WI38 (cell line): ENCODE results near the gene NCOA5.

ENCODE experiments used
- H3K4me3 ChIP-seq: 2 replicates; pipeline ENCODE4 v1.5.1; 2011; ENCODE audit warnings: low read depth, mild to moderate bottlenecking, control low read depth, low read length
- CTCF ChIP-seq: IDR thresholded peaks from 2 replicates; pipeline ENCODE4 v1.5.1; 2012; ENCODE audit warnings: low read depth, mild to moderate bottlenecking, control low read depth, low read length

The NCOA5 gene

GRCh38 chr20:46036370-46036769 is 53.4 kb downstream of the NCOA5 start:
- TF ChIP-seq CTCF, result no peak
- H3K4me3 ChIP-seq, result no peak overlapping the region

GRCh38 chr20:46035713-46036112 is 54.0 kb downstream of the NCOA5 start:
- H3K4me3 ChIP-seq, result no peak overlapping the region
- no peak for TF ChIP-seq CTCF

GRCh38 chr20:46035253-46035652 is 54.5 kb downstream of the NCOA5 start:
- no peak overlapping the region for H3K4me3 ChIP-seq
- TF ChIP-seq CTCF, result no peak

GRCh38 chr20:46034039-46034438 is 55.7 kb downstream of the NCOA5 start:
- H3K4me3 ChIP-seq, result no peak overlapping the region
- no peak for TF ChIP-seq CTCF

GRCh38 chr20:46031701-46032254 is 58.0 kb downstream of the NCOA5 start:
- H3K4me3 ChIP-seq, result no peak overlapping the region

GRCh38 chr20:46031014-46031569 is 58.7 kb downstream of the NCOA5 start:
- TF ChIP-seq CTCF, result no peak
- no peak overlapping the region for H3K4me3 ChIP-seq

More at GRCh38 chr20:46031701-46032254, 58.0 kb downstream of the NCOA5 start:
- TF ChIP-seq CTCF, result no peak

- no peak for TF ChIP-seq CTCF
Observed at GRCh38 chr20:46030284-46031013, 59.3 kb downstream of the NCOA5 start.

More at GRCh38 chr20:46030284-46031013, 59.3 kb downstream of the NCOA5 start:
- no peak overlapping the region for H3K4me3 ChIP-seq
